ENCODE results near the gene SUPT7L.

The SUPT7L gene

GRCh38 chr2:27613985-27614384 lies 49.4 kb downstream of the SUPT7L start:
- Mint-ChIP-seq H3K27me3 (ENCODE audit: low read depth) (no peaks in the 10 kb centered on the region), H3K4me3 (no peak overlapping the region), H3K9me3 (no peaks in the 10 kb centered on the region), H3K36me3 (ENCODE audit: low read depth) (peaks cover 42% of the 10 kb centered on the region), H3K27ac (no peak overlapping the region), H3K4me1 (ENCODE audit: low read depth) (no peaks in the 10 kb centered on the region)
- no peak for DNase-seq (ENCODE audit: low spot score)

GRCh38 chr2:27606611-27607010 lies 56.8 kb downstream of the SUPT7L start:
- Mint-ChIP-seq H3K36me3 (ENCODE audit: low read depth) (peaks cover 49% of the 10 kb centered on the region), H3K4me1 (ENCODE audit: low read depth) (no peaks in the 10 kb centered on the region), H3K27ac (no peak overlapping the region), H3K4me3 (no peak overlapping the region), H3K9me3 (no peaks in the 10 kb centered on the region), H3K27me3 (ENCODE audit: low read depth) (no peaks in the 10 kb centered on the region)
- DNase-seq (ENCODE audit: low spot score), result no peak
